HEK293 (cell line): Measurements from ENCODE around the gene CDKN2AIP.

Source experiments
- CTCF ChIA-PET: fragments of 350-600 bp; formaldehyde crosslinking; extraction: SDS; loops from one replicate; lab custom pipeline; 2021; ENCODE audit warnings: antibody characterized with exemption; lab: Yijun Ruan, JAX
- POLR2A ChIA-PET: fragments of 300-600 bp; formaldehyde crosslinking; extraction: SDS; loops from one replicate; lab custom pipeline; 2020; ENCODE audit warnings: antibody characterized with exemption, inconsistent platforms; lab: Yijun Ruan, JAX
- H3K27ac ChIP-seq: fragments of 200-500 bp; sonication (Bioruptor generic); 2 replicates; pipeline ENCODE4 v1.5.1; 2014; ENCODE audit warnings: low read depth, low read length, control low read depth, inconsistent platforms; ENCODE audit errors: extremely low read depth
- H3K36me3 ChIP-seq, 2 experiments: fragments of 200-500 bp in 1 of 2; sonication (Bioruptor generic) in 1 of 2; 1 replicate in 1 of 2; 2 replicates in 1 of 2; pipeline ENCODE4 v1.5.1; 2014 to 2017; ENCODE audit warnings: inconsistent platforms in 2 of 2, low read length in 2 of 2; ENCODE audit not compliant: control insufficient read depth in 2 of 2, insufficient read depth in 1 of 2
- H3K4me1 ChIP-seq: fragments of 200-500 bp; sonication (Bioruptor generic); 2 replicates; pipeline ENCODE4 v1.5.1; 2014; ENCODE audit warnings: mild to moderate bottlenecking, low read length, inconsistent platforms; ENCODE audit not compliant: control insufficient read depth, insufficient read depth
- H3K4me3 ChIP-seq: 2 replicates; pipeline ENCODE4 v1.5.1; 2011; ENCODE audit warnings: low read depth, mild to moderate bottlenecking, control low read depth, low read length, moderate library complexity
- H3K9me3 ChIP-seq: fragments of 200-500 bp; sonication (Bioruptor generic); 2 replicates; pipeline ENCODE4 v1.5.1; 2014; ENCODE audit warnings: low read depth, low read length, inconsistent platforms; ENCODE audit not compliant: control insufficient read depth, insufficient read depth
- GLIS2 ChIP-seq: fragments of 450-650 bp; formaldehyde crosslinking; IDR thresholded peaks from 2 replicates; pipeline ENCODE4 v1.5.1; 2016; ENCODE audit warnings: missing biosample characterization, missing genetic modification characterization
- KLF10 ChIP-seq: fragments of 450-650 bp; IDR thresholded peaks from 2 replicates; pipeline ENCODE4 v1.5.1; 2018; ENCODE audit warnings: missing biosample characterization, mild to moderate bottlenecking, missing genetic modification characterization
- KLF9 ChIP-seq: fragments of 450-650 bp; formaldehyde crosslinking; IDR thresholded peaks from 2 replicates; pipeline ENCODE4 v1.5.1; 2016; ENCODE audit warnings: missing biosample characterization, missing genetic modification characterization, low read depth
- TCF7L2 ChIP-seq: IDR thresholded peaks from 2 replicates; pipeline ENCODE4 v1.6.1; 2011; ENCODE audit warnings: low read depth, mild to moderate bottlenecking, inconsistent platforms, low read length, moderate library complexity, borderline replicate concordance
- WT1 ChIP-seq: fragments of 450-650 bp; formaldehyde crosslinking; IDR thresholded peaks from 2 replicates; pipeline ENCODE4 v1.5.1; 2016; ENCODE audit warnings: missing biosample characterization, missing genetic modification characterization
- ZBTB20 ChIP-seq: fragments of 450-650 bp; formaldehyde crosslinking; IDR thresholded peaks from 2 replicates; pipeline ENCODE4 v1.5.1; 2016; ENCODE audit warnings: missing biosample characterization, missing genetic modification characterization
- ZIC2 ChIP-seq: fragments of 450-650 bp; formaldehyde crosslinking; IDR thresholded peaks from 2 replicates; pipeline ENCODE4 v1.5.1; 2016; ENCODE audit warnings: missing biosample characterization, missing genetic modification characterization
- ZNF16 ChIP-seq: fragments of 450-650 bp; formaldehyde crosslinking; IDR thresholded peaks from 2 replicates; pipeline ENCODE4 v1.5.1; 2016; ENCODE audit warnings: low read depth, missing biosample characterization, missing genetic modification characterization
- ZNF221 ChIP-seq: fragments of 450-650 bp; formaldehyde crosslinking; IDR thresholded peaks from 2 replicates; pipeline ENCODE4 v1.5.1; 2017; ENCODE audit warnings: missing biosample characterization, missing genetic modification characterization, borderline replicate concordance
- ZNF335 ChIP-seq: fragments of 450-650 bp; formaldehyde crosslinking; conservative IDR thresholded peaks from 2 replicates; pipeline ENCODE4 v1.5.1; 2016; ENCODE audit warnings: missing biosample characterization, missing genetic modification characterization
- ZNF501 ChIP-seq: fragments of 450-650 bp; formaldehyde crosslinking; IDR thresholded peaks from 2 replicates; pipeline ENCODE4 v1.5.1; 2016; ENCODE audit warnings: missing biosample characterization, missing genetic modification characterization
- ZNF561 ChIP-seq: fragments of 450-650 bp; IDR thresholded peaks from 2 replicates; pipeline ENCODE4 v1.5.1; 2018; ENCODE audit warnings: missing biosample characterization, missing genetic modification characterization, borderline replicate concordance
- ZNF777 ChIP-seq: fragments of 450-650 bp; formaldehyde crosslinking; IDR thresholded peaks from 2 replicates; pipeline ENCODE4 v1.5.1; 2017; ENCODE audit warnings: missing biosample characterization, missing genetic modification characterization, borderline replicate concordance
- ZSCAN16 ChIP-seq: fragments of 450-650 bp; formaldehyde crosslinking; IDR thresholded peaks from 2 replicates; pipeline ENCODE4 v1.5.1; 2016; ENCODE audit warnings: missing biosample characterization, missing genetic modification characterization
- TF ChIP-seq, protein P1 (sequence below): fragments of 450-650 bp; formaldehyde crosslinking; IDR thresholded peaks from 2 replicates; pipeline ENCODE4 v1.5.1; 2017; ENCODE audit warnings: missing biosample characterization, missing genetic modification characterization
- TF ChIP-seq, protein P2 (sequence below): fragments of 450-650 bp; formaldehyde crosslinking; IDR thresholded peaks from 2 replicates; pipeline ENCODE4 v1.5.1; 2016; ENCODE audit warnings: missing biosample characterization, missing genetic modification characterization
- TF ChIP-seq, protein P3 (sequence below): fragments of 450-650 bp; formaldehyde crosslinking; IDR thresholded peaks from 2 replicates; pipeline ENCODE4 v1.5.1; 2016; ENCODE audit warnings: missing biosample characterization, missing genetic modification characterization
- TF ChIP-seq, protein P4 (sequence below): fragments of 450-650 bp; formaldehyde crosslinking; IDR thresholded peaks from 2 replicates; pipeline ENCODE4 v1.5.1; 2017; ENCODE audit warnings: missing biosample characterization, missing genetic modification characterization

Gene CDKN2AIP

DNA sequence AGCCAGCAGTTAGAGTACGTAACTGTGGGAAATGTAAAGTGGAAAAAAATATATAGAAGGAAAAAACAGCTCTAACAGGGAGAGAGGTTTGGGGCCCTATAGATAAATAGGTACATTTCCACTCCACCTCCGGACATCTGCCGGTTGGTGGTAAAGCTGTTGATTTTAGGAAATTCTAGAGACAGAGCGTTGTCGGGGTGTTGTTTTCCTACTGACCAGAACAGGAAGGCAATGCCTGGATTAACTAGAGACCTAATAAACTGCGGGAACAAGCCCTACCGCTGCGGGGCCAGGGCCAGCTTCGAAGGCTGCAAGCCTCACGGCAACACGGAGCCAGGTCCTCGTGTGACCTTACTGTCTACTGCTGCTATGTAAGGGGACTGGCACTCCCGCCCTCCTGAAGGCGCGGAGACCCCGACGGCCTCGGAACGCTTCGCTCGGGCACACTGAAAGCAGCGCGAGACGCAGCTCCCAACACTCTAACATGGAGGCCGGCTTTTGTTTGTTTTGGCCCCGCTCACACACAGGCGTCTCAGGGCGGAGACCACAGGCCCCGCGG lies 702 bp upstream of the CDKN2AIP start (continued):
- TF ChIP-seq, protein P1, sequence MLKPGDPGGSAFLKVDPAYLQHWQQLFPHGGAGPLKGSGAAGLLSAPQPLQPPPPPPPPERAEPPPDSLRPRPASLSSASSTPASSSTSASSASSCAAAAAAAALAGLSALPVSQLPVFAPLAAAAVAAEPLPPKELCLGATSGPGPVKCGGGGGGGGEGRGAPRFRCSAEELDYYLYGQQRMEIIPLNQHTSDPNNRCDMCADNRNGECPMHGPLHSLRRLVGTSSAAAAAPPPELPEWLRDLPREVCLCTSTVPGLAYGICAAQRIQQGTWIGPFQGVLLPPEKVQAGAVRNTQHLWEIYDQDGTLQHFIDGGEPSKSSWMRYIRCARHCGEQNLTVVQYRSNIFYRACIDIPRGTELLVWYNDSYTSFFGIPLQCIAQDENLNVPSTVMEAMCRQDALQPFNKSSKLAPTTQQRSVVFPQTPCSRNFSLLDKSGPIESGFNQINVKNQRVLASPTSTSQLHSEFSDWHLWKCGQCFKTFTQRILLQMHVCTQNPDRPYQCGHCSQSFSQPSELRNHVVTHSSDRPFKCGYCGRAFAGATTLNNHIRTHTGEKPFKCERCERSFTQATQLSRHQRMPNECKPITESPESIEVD (tag by site-specific recombination), result no peak
- no peak for TF ChIP-seq ZIC2 (tag by site-specific recombination)
- peak; percentile 50 for TF ChIP-seq ZNF335 (tag by site-specific recombination)
- no peak for TF ChIP-seq KLF10
- TF ChIP-seq ZBTB20 (tag by site-specific recombination), result peak; percentile 35; the same call in 1 of the 2 replicates
- peak; percentile 33; the same call in 1 of the 2 replicates for TF ChIP-seq ZNF561
- TF ChIP-seq WT1 (tag by site-specific recombination), result 0 out of 2 replicates have a peak, but pooled peaks have one; percentile 12
- peak; percentile 30; the same call in 1 of the 2 replicates for TF ChIP-seq ZNF777 (tag by site-specific recombination)
- no peak for TF ChIP-seq TCF7L2
- no peak for TF ChIP-seq ZSCAN16 (tag by site-specific recombination)
- TF ChIP-seq, protein P2, sequence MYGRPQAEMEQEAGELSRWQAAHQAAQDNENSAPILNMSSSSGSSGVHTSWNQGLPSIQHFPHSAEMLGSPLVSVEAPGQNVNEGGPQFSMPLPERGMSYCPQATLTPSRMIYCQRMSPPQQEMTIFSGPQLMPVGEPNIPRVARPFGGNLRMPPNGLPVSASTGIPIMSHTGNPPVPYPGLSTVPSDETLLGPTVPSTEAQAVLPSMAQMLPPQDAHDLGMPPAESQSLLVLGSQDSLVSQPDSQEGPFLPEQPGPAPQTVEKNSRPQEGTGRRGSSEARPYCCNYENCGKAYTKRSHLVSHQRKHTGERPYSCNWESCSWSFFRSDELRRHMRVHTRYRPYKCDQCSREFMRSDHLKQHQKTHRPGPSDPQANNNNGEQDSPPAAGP (tag by site-specific recombination), result 0 out of 2 replicates have a peak, but pooled peaks have one; percentile 57
- TF ChIP-seq, protein P3, sequence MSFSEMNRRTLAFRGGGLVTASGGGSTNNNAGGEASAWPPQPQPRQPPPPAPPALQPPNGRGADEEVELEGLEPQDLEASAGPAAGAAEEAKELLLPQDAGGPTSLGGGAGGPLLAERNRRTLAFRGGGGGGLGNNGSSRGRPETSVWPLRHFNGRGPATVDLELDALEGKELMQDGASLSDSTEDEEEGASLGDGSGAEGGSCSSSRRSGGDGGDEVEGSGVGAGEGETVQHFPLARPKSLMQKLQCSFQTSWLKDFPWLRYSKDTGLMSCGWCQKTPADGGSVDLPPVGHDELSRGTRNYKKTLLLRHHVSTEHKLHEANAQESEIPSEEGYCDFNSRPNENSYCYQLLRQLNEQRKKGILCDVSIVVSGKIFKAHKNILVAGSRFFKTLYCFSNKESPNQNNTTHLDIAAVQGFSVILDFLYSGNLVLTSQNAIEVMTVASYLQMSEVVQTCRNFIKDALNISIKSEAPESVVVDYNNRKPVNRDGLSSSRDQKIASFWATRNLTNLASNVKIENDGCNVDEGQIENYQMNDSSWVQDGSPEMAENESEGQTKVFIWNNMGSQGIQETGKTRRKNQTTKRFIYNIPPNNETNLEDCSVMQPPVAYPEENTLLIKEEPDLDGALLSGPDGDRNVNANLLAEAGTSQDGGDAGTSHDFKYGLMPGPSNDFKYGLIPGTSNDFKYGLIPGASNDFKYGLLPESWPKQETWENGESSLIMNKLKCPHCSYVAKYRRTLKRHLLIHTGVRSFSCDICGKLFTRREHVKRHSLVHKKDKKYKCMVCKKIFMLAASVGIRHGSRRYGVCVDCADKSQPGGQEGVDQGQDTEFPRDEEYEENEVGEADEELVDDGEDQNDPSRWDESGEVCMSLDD, result no peak
- TF ChIP-seq ZNF501, result peak; percentile 66; the same call in 1 of the 2 replicates

DNA sequence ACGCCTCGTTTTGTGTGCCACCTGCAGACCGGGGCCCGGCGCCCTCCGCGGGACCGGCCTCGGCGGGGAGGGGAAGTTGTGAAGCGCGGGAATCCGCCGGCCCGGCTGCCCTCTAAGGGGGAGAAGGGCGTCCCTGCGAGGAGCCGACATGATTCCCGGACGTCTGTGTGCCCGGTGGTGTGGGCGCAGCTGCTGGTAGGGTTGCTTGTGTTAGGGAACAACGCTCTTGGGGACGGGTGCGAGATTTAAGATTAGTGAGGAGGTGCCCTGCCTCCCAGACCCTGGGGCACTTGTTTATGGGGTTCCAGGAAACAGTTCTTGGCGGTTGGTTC lies 627 bp downstream of the CDKN2AIP start:
- CTCF ChIA-PET, result no interaction called here
- POLR2A ChIA-PET, result interaction anchor here (1.9 kb wide), 1 partner anchor 60 kb away, joined by 4 read pairs; the partner anchor contains the start of gene ING2
- 0 out of 2 replicates have a peak, but pooled peaks cover 4% of the 10 kb centered on the region for H3K4me1 ChIP-seq
- H3K36me3 ChIP-seq, result peaks cover 5 to 44% of the 10 kb centered on the region in 2 experiments; a peak in 2 of 3 replicates
- TF ChIP-seq ZNF335 (tag by site-specific recombination) (peak; percentile 7; the same call in 1 of the 2 replicates), GLIS2 (peak; percentile 69; the same call in 1 of the 2 replicates), ZNF16 (tag by site-specific recombination) (no peak), ZNF221 (tag by site-specific recombination) (no peak), ZBTB20 (tag by site-specific recombination) (peak; percentile 84; the same call in 1 of the 2 replicates), KLF9 (no peak)
- TF ChIP-seq, protein P4, sequence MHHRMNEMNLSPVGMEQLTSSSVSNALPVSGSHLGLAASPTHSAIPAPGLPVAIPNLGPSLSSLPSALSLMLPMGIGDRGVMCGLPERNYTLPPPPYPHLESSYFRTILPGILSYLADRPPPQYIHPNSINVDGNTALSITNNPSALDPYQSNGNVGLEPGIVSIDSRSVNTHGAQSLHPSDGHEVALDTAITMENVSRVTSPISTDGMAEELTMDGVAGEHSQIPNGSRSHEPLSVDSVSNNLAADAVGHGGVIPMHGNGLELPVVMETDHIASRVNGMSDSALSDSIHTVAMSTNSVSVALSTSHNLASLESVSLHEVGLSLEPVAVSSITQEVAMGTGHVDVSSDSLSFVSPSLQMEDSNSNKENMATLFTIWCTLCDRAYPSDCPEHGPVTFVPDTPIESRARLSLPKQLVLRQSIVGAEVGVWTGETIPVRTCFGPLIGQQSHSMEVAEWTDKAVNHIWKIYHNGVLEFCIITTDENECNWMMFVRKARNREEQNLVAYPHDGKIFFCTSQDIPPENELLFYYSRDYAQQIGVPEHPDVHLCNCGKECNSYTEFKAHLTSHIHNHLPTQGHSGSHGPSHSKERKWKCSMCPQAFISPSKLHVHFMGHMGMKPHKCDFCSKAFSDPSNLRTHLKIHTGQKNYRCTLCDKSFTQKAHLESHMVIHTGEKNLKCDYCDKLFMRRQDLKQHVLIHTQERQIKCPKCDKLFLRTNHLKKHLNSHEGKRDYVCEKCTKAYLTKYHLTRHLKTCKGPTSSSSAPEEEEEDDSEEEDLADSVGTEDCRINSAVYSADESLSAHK (tag by site-specific recombination), result peak; percentile 88
- H3K4me3 ChIP-seq, result peak overlapping the region; percentile 94
- H3K27ac ChIP-seq, result peak overlapping the region; percentile 97
- no peaks in the 10 kb centered on the region for H3K9me3 ChIP-seq
